ENCODE results near the gene SRI. TPM values are rescaled to one million over a fixed set of nuclear protein-coding genes. Genes with fewer than 3 reads are reported as not detected.

SRI gene
- total and polyA plus RNA-seq, 2 experiments from 2014 or later = 80.3 to 268 TPM

GRCh38 chr7:88206254-88206653, 13.6 kb downstream of the SRI start:
- DNase-seq = no peak
- no peaks in the 10 kb centered on the region for H4K20me1 ChIP-seq (ENCODE audit: insufficient read depth)
- H3K4me2 ChIP-seq (ENCODE audit: unreplicated experiment) = no peak overlapping the region
- H3K9me2 ChIP-seq (ENCODE audit: insufficient read depth) = no peaks in the 10 kb centered on the region
- no peak overlapping the region for H2AFZ ChIP-seq
- no peak overlapping the region for H3K4me3 ChIP-seq
- H3K36me3 ChIP-seq (ENCODE audit: low read depth) = peaks cover 65% of the 10 kb centered on the region
- WGBS, 2 experiments (ENCODE audit: low coverage in 1 of 2, low lambda C conversion rate in 2 of 2, missing lambda C conversion rate in 2 of 2) = 50 to 57% methylated on average over 4 of the region's 4 CpGs
- no peaks in the 10 kb centered on the region for H3K9me3 ChIP-seq (ENCODE audit: low read depth)
- H3F3A ChIP-seq (ENCODE audit: insufficient read depth) = peaks cover 4% of the 10 kb centered on the region; the same call in 1 of the 2 replicates
- peaks cover 5% of the 10 kb centered on the region; the same call in 1 of the 2 replicates for H3K4me1 ChIP-seq (ENCODE audit: insufficient read depth)
- no peaks in the 10 kb centered on the region for H3K79me2 ChIP-seq (ENCODE audit: insufficient read depth)
- TF ChIP-seq EZH2 (IDR thresholded peaks at IDR 0.05; ENCODE audit: insufficient read depth, poor library complexity, severe bottlenecking) (no peak), EZH2phosphoT487 (IDR thresholded peaks at IDR 0.05; ENCODE audit: insufficient read depth, low read depth) (no peak)
- no peak overlapping the region for H3K27ac ChIP-seq
- in situ Hi-C loops (cut with MboI) = no loop called here
- H3K9ac ChIP-seq = no peak overlapping the region
- H3K27me3 ChIP-seq (replicated peaks; ENCODE audit: insufficient read depth) = no peaks in the 10 kb centered on the region

GRCh38 chr7:88205179-88205578, 14.7 kb downstream of the SRI start:
- peaks cover 63% of the 10 kb centered on the region for H3K36me3 ChIP-seq (ENCODE audit: low read depth)
- no peaks in the 10 kb centered on the region for H3K79me2 ChIP-seq (ENCODE audit: insufficient read depth)
- no peak overlapping the region for H3K4me2 ChIP-seq (ENCODE audit: unreplicated experiment)
- no peaks in the 10 kb centered on the region for H3K27me3 ChIP-seq (replicated peaks; ENCODE audit: insufficient read depth)
- H3F3A ChIP-seq (ENCODE audit: insufficient read depth) = peaks cover 10% of the 10 kb centered on the region; the same call in 1 of the 2 replicates
- no peak overlapping the region for H3K27ac ChIP-seq
- H4K20me1 ChIP-seq (ENCODE audit: insufficient read depth) = no peaks in the 10 kb centered on the region
- H2AFZ ChIP-seq = no peak overlapping the region
- in situ Hi-C loops (cut with MboI) = no loop called here
- no peaks in the 10 kb centered on the region for H3K9me2 ChIP-seq (ENCODE audit: insufficient read depth)
- H3K4me3 ChIP-seq = no peak overlapping the region
- H3K9me3 ChIP-seq (ENCODE audit: low read depth) = no peaks in the 10 kb centered on the region
- no peak for TF ChIP-seq EZH2 (IDR thresholded peaks at IDR 0.05; ENCODE audit: insufficient read depth, poor library complexity, severe bottlenecking)
- TF ChIP-seq EZH2phosphoT487 (IDR thresholded peaks at IDR 0.05; ENCODE audit: insufficient read depth, low read depth) = no peak
- DNase-seq = no peak
- H3K9ac ChIP-seq = no peak overlapping the region
- peaks cover 5% of the 10 kb centered on the region; the same call in 1 of the 2 replicates for H3K4me1 ChIP-seq (ENCODE audit: insufficient read depth)

GRCh38 chr7:88204525-88205110, 15.2 kb downstream of the SRI start:
- H3F3A ChIP-seq (ENCODE audit: insufficient read depth) = peaks cover 10% of the 10 kb centered on the region; the same call in 1 of the 2 replicates
- no peak overlapping the region for H3K4me2 ChIP-seq (ENCODE audit: unreplicated experiment)
- H3K9ac ChIP-seq = no peak overlapping the region
- no peak overlapping the region for H3K4me3 ChIP-seq
- TF ChIP-seq EZH2phosphoT487 (IDR thresholded peaks at IDR 0.05; ENCODE audit: insufficient read depth, low read depth) (no peak), EZH2 (IDR thresholded peaks at IDR 0.05; ENCODE audit: insufficient read depth, poor library complexity, severe bottlenecking) (no peak)
- no peaks in the 10 kb centered on the region for H3K27me3 ChIP-seq (replicated peaks; ENCODE audit: insufficient read depth)
- WGBS, 2 experiments (ENCODE audit: low coverage in 1 of 2, low lambda C conversion rate in 2 of 2, missing lambda C conversion rate in 2 of 2) = 85 to 88% methylated on average over 3 of the region's 3 CpGs
- H4K20me1 ChIP-seq (ENCODE audit: insufficient read depth) = no peaks in the 10 kb centered on the region
- no peaks in the 10 kb centered on the region for H3K9me2 ChIP-seq (ENCODE audit: insufficient read depth)
- H3K79me2 ChIP-seq (ENCODE audit: insufficient read depth) = no peaks in the 10 kb centered on the region
- H3K27ac ChIP-seq = no peak overlapping the region
- DNase-seq = no peak
- H3K36me3 ChIP-seq (ENCODE audit: low read depth) = peaks cover 57% of the 10 kb centered on the region
- in situ Hi-C loops (cut with MboI) = no loop called here
- H3K4me1 ChIP-seq (ENCODE audit: insufficient read depth) = peaks cover 5% of the 10 kb centered on the region; the same call in 1 of the 2 replicates
- H3K9me3 ChIP-seq (ENCODE audit: low read depth) = no peaks in the 10 kb centered on the region
- H2AFZ ChIP-seq = no peak overlapping the region

- no peak overlapping the region for H3K27ac ChIP-seq
- no peak overlapping the region for H3K9ac ChIP-seq
- H3K79me2 ChIP-seq (ENCODE audit: insufficient read depth) = no peaks in the 10 kb centered on the region
- in situ Hi-C loops (cut with MboI) = no loop called here
- no peak overlapping the region for H3K4me3 ChIP-seq
- no peaks in the 10 kb centered on the region for H3K9me3 ChIP-seq (ENCODE audit: low read depth)
- H3K4me1 ChIP-seq (ENCODE audit: insufficient read depth) = peaks cover 5% of the 10 kb centered on the region; the same call in 1 of the 2 replicates
- no peaks in the 10 kb centered on the region for H3K9me2 ChIP-seq (ENCODE audit: insufficient read depth)
- peaks cover 45% of the 10 kb centered on the region for H3K36me3 ChIP-seq (ENCODE audit: low read depth)
- TF ChIP-seq EZH2 (IDR thresholded peaks at IDR 0.05; ENCODE audit: insufficient read depth, poor library complexity, severe bottlenecking) (no peak), EZH2phosphoT487 (IDR thresholded peaks at IDR 0.05; ENCODE audit: insufficient read depth, low read depth) (no peak)
- 45 to 48% methylated on average over 4 of the region's 4 CpGs for WGBS, 2 experiments (ENCODE audit: low coverage in 1 of 2, low lambda C conversion rate in 2 of 2, missing lambda C conversion rate in 2 of 2)
- no peak for DNase-seq
- no peak overlapping the region for H2AFZ ChIP-seq
- H3K4me2 ChIP-seq (ENCODE audit: unreplicated experiment) = no peak overlapping the region
- no peaks in the 10 kb centered on the region for H3K27me3 ChIP-seq (replicated peaks; ENCODE audit: insufficient read depth)
- H3F3A ChIP-seq (ENCODE audit: insufficient read depth) = peaks cover 10% of the 10 kb centered on the region; the same call in 1 of the 2 replicates
- no peaks in the 10 kb centered on the region for H4K20me1 ChIP-seq (ENCODE audit: insufficient read depth)
Measured at GRCh38 chr7:88203401-88203800, 16.4 kb downstream of the SRI start.
